Osteocyte (in vitro differentiated cells): Measurements from ENCODE around the gene RASSF3. TPM values are rescaled to one million over a fixed set of nuclear protein-coding genes. Genes with fewer than 3 reads are reported as not detected.

Experiments
- DNase-seq: peaks from one replicate; pipeline ENCODE4 v3.0.0; 2021; ENCODE audit warnings: mixed read lengths; ENCODE audit not compliant: unreplicated experiment; ENCODE audit errors: extremely low spot score
- H3K27ac Mint-ChIP-seq: one replicate; pipeline ENCODE4 v1.8.0; 2021; ENCODE audit warnings: mild to moderate bottlenecking, mixed read lengths; ENCODE audit not compliant: unreplicated experiment
- H3K27me3 Mint-ChIP-seq: one replicate; pipeline ENCODE4 v1.8.0; 2021; ENCODE audit warnings: mixed read lengths; ENCODE audit not compliant: unreplicated experiment
- H3K36me3 Mint-ChIP-seq: one replicate; pipeline ENCODE4 v1.8.0; 2021; ENCODE audit warnings: mixed read lengths; ENCODE audit not compliant: unreplicated experiment
- H3K4me1 Mint-ChIP-seq: one replicate; pipeline ENCODE4 v1.8.0; 2021; ENCODE audit warnings: mixed read lengths; ENCODE audit not compliant: unreplicated experiment
- H3K4me3 Mint-ChIP-seq: one replicate; pipeline ENCODE4 v1.8.0; 2021; ENCODE audit warnings: mild to moderate bottlenecking, moderate library complexity, mixed read lengths; ENCODE audit not compliant: unreplicated experiment
- H3K9me3 Mint-ChIP-seq: one replicate; pipeline ENCODE4 v1.8.0; 2021; ENCODE audit warnings: mixed read lengths; ENCODE audit not compliant: unreplicated experiment
- total RNA-seq: library from RNA; stranded (reverse); gene quantifications from 2 replicates; pipeline ENCODE4 v1.2.1, GENCODE V29; 2021
- TF ChIP-seq, protein P1 (sequence below): fragments of 200-600 bp; sonication (generic); IDR thresholded peaks from 2 replicates; pipeline ENCODE4 v1.5.0; 2021; ENCODE audit warnings: antibody characterized with exemption, mild to moderate bottlenecking, moderate library complexity

The RASSF3 gene
- total RNA-seq, 1 donor from 2014 or later = 29.0 TPM

DNA sequence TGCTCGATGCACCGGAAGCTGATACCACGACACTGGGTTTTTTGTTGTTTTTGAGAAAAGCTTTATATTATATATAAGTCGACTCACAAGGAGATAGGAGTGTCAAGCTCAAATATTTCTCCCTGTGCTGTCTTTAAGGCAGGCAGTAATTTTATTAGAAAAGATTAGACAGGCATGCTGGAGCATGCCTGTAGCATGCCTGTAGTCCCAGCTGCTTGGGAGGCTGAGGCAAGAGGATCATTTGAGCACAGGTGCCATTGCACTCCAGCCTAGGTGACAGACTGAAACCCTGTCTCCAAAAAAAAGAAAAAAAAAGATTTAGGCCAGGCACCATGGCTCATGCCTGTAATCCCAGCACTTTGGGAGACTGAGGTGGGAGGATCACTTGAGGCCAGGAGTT is 97.1 kb downstream of the RASSF3 start:
- Mint-ChIP-seq H3K9me3 (no peaks in the 10 kb centered on the region), H3K36me3 (peaks cover 1% of the 10 kb centered on the region), H3K27ac (no peak overlapping the region), H3K4me3 (no peak overlapping the region), H3K27me3 (no peaks in the 10 kb centered on the region), H3K4me1 (no peaks in the 10 kb centered on the region)
- DNase-seq = no peak
- TF ChIP-seq, protein P1, sequence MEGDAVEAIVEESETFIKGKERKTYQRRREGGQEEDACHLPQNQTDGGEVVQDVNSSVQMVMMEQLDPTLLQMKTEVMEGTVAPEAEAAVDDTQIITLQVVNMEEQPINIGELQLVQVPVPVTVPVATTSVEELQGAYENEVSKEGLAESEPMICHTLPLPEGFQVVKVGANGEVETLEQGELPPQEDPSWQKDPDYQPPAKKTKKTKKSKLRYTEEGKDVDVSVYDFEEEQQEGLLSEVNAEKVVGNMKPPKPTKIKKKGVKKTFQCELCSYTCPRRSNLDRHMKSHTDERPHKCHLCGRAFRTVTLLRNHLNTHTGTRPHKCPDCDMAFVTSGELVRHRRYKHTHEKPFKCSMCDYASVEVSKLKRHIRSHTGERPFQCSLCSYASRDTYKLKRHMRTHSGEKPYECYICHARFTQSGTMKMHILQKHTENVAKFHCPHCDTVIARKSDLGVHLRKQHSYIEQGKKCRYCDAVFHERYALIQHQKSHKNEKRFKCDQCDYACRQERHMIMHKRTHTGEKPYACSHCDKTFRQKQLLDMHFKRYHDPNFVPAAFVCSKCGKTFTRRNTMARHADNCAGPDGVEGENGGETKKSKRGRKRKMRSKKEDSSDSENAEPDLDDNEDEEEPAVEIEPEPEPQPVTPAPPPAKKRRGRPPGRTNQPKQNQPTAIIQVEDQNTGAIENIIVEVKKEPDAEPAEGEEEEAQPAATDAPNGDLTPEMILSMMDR = no peak

DNA sequence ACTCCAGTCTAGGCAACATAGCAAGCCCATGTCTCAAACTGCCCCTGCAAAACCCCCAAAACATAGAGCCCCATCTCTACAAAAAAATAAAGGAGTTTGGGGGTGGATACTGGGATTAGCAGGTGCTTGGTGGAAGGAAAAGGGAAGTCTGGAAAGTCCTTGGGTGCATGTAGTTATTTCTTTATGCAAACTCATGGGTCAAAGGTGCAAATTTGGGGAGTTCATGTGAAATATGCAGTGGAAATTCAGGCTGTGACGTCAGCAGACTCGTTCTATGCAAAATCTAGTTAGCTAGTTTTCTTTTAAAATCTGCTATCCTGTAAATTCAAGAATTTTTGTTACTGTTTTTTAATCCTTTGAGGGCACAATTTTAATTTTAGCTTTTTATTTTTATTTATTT is 97.6 kb downstream of the RASSF3 start:
- Mint-ChIP-seq H3K27ac (no peak overlapping the region), H3K4me3 (no peak overlapping the region), H3K9me3 (no peaks in the 10 kb centered on the region), H3K4me1 (no peaks in the 10 kb centered on the region), H3K27me3 (no peaks in the 10 kb centered on the region), H3K36me3 (peaks cover 3% of the 10 kb centered on the region)
- TF ChIP-seq, protein P1 = no peak
- no peak for DNase-seq

- TF ChIP-seq, protein P1 = no peak
- Mint-ChIP-seq H3K9me3 (no peaks in the 10 kb centered on the region), H3K27ac (no peak overlapping the region), H3K4me3 (no peak overlapping the region), H3K36me3 (peaks cover 10% of the 10 kb centered on the region), H3K27me3 (no peaks in the 10 kb centered on the region), H3K4me1 (no peaks in the 10 kb centered on the region)
- DNase-seq = no peak
These were observed 99.1 kb downstream of the RASSF3 start for GRCh38 chr12:64709429-64709828.

DNA sequence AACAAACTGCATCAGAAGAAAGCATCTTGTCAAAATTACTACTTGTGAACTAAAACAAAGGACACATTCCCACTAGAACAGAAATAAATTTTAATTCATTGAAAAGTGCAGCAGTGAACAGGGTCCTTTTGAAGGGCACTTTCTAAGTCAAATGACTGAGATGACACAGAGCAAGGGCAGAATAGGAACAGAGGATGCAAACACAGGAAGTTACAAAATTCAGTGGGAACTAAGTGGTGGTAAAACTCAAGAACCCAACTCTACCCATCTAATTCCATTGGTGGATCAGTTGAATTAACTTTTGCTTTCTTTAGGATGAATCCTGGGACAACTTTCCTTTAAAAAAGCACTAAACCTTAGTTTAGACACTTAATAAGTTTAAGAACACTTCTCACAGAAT is 103.1 kb downstream of the RASSF3 start:
- no peaks in the 10 kb centered on the region for H3K27me3 Mint-ChIP-seq
- DNase-seq = no peak
- H3K27ac Mint-ChIP-seq = no peak overlapping the region
- H3K36me3 Mint-ChIP-seq = peaks cover 37% of the 10 kb centered on the region
- no peaks in the 10 kb centered on the region for H3K4me1 Mint-ChIP-seq
- H3K9me3 Mint-ChIP-seq = no peaks in the 10 kb centered on the region
- TF ChIP-seq, protein P1 = no peak
- no peak overlapping the region for H3K4me3 Mint-ChIP-seq

DNA sequence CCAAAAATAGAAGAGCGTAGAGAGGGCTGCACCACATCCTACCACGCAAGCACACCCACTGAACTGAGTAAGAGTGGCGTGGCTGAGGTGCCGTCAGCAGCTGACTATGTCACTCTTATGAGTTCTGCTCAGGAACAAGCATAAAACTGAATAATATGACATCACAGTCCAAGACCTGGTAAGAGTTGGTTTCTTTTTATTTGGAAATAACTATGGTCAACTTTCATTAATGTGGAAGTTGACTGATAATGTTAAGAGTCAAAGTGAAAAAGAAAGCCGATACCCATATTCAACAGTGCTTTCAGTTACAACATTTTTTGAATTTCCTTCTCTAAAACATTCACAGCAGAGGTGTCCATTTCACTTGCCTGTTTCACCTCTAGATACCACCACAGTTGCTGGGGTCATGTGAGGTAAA is 104.3 kb downstream of the RASSF3 start:
- peaks cover 40% of the 10 kb centered on the region for H3K36me3 Mint-ChIP-seq

More for the DNA sequence above, 104.3 kb downstream of the RASSF3 start:
- no peaks in the 10 kb centered on the region for H3K27me3 Mint-ChIP-seq
- TF ChIP-seq, protein P1 = no peak
- no peak overlapping the region for H3K27ac Mint-ChIP-seq
- no peaks in the 10 kb centered on the region for H3K4me1 Mint-ChIP-seq
- DNase-seq = no peak
- no peaks in the 10 kb centered on the region for H3K9me3 Mint-ChIP-seq
- H3K4me3 Mint-ChIP-seq = no peak overlapping the region
